ENCODE data around the gene FGFR2. TPM values are rescaled to one million over a fixed set of nuclear protein-coding genes. Genes with fewer than 3 reads are reported as not detected.

Gene FGFR2
- total RNA-seq, 2 experiments from 2014 or later: not detected

DNA sequence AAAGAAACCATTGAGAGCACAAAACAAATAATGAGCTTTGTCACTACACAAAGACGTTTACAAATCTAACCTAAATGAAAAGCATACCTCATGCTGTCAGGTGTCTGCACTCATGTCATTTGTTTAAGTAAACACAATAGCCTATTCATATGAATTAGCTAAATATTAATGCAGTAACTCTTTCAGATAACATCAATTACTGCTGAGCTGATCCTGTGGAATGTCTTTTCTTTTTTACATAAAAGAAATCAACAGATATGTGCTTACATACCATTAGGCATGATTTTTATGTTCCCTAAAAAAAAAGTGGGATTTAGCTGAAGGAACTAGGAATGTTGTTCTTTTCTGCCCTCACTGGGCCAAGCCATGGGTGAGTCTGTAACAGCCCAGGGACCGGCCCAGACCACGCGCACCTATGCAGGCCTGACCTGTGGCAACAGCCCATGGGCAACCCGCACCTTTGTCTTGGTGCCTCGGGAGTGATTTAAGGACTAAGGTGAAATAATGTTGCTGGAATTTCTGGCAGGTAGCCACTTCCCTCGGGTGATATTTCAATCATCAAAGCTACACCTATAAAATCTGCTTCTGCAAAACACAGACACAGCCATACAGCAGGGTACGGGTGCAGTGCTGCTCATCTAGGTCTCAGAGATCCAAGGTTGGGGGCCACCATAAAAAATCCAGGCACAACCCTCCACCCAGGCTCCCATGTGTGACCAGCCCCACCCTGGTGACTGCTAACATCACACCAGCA is 44.6 kb downstream of the FGFR2 start:
- H3K4me3 Mint-ChIP-seq: no peak overlapping the region
- H3K27ac Mint-ChIP-seq: no peak overlapping the region
- CTCF ChIA-PET: interaction anchor here (0.7 kb wide), 1 partner anchor 56 kb away, joined by 4 read pairs; no protein-coding TSS in a partner anchor
- no peaks in the 10 kb centered on the region for H3K27me3 Mint-ChIP-seq (ENCODE audit: low read depth)
- no peak for DNase-seq
- peaks cover 1% of the 10 kb centered on the region for H3K9me3 Mint-ChIP-seq
- H3K4me1 Mint-ChIP-seq (ENCODE audit: low read depth): no peaks in the 10 kb centered on the region
- no peaks in the 10 kb centered on the region for H3K36me3 Mint-ChIP-seq (ENCODE audit: low read depth)
- intact Hi-C loops (cut with micrococcal nuclease): no loop called here

DNA sequence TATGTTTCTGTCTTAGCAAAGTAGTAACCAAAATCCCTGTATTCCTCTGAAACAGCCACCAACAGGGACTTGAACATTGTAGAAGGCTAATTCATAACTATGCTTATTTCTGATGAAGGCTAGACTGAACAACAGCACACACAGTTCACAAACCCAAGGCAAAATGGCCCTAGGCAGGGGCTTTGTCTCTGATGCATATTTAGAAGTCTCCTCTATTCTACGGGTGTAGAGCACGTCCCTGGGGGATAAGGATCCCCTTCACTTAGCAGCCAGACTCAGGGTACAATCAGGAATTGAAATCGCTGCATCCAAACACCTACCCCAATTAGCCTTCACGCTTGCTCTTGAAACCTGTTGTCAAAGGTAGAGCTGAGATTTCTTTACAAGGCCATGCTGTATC is 45.5 kb downstream of the FGFR2 start:
- CTCF ChIA-PET: no interaction called here
- H3K4me1 Mint-ChIP-seq (ENCODE audit: low read depth): no peaks in the 10 kb centered on the region
- no peak overlapping the region for H3K27ac Mint-ChIP-seq
- peaks cover 1% of the 10 kb centered on the region for H3K9me3 Mint-ChIP-seq
- DNase-seq: no peak
- no peak overlapping the region for H3K4me3 Mint-ChIP-seq
- H3K27me3 Mint-ChIP-seq (ENCODE audit: low read depth): no peaks in the 10 kb centered on the region
- intact Hi-C loops (cut with micrococcal nuclease): no loop called here
- H3K36me3 Mint-ChIP-seq (ENCODE audit: low read depth): no peaks in the 10 kb centered on the region

DNA sequence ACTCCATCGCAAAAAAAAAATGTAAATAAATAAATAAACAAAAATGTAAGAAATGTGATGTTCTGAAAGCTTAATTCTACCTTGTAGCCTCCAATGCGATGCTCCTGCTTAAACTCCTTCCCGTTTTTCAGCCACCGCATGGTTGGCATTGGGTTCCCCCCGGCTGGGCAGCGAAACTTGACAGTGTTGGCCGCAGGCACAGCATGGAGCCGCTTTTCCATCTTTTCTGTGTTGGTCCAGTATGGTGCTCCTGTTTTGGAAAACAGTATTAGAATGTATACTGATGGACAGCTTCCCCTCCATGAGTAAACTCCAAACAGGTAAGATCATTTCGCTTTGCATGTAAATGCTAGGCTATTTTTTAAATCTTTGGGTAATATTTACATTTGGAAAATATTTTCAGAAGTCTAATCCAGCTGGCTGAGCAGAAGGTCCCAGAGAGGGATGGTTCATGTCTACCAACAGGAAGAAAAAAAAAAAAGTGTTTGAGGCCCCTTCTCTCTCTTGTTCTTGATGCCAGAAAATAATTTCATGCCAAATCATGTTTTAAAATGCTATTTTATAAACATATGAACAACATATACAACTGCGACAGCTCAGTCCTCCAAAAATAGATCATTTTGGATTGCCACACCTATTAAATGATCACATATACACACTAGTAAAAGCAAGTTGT is 46.9 kb downstream of the FGFR2 start:
- no peak overlapping the region for H3K4me3 Mint-ChIP-seq
- DNase-seq: no peak
- peaks cover 1% of the 10 kb centered on the region for H3K9me3 Mint-ChIP-seq
- intact Hi-C loops (cut with micrococcal nuclease): no loop called here
- CTCF ChIA-PET: no interaction called here
- H3K4me1 Mint-ChIP-seq (ENCODE audit: low read depth): no peaks in the 10 kb centered on the region
- no peaks in the 10 kb centered on the region for H3K36me3 Mint-ChIP-seq (ENCODE audit: low read depth)
- H3K27me3 Mint-ChIP-seq (ENCODE audit: low read depth): no peaks in the 10 kb centered on the region
- H3K27ac Mint-ChIP-seq: no peak overlapping the region

DNA sequence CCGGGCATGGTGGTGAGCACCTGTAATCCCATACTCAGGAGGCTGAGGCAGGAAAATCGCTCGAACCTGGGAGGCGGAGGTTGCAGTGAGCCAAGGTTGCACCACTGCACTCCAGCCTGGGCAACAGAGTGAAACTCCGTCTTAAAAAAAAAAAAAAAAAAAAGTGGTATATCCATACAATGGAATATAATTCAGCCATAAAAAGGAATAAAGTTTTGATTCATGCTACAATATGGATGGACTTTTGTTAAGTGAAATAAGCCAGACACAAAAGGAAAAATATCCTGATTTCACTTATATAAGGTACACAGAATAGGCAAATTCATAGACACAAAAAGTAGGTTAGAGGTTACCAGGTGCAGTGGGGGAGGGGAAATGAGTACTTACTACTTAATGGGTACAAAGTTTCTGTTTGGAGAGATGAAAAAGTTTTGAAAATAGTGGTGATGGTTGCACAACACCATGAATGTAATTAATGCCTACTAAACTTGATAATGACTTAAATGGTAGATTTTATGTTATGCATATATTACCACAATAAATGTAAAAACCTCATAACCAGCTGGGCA is 53.9 kb downstream of the FGFR2 start:
- no peaks in the 10 kb centered on the region for H3K36me3 Mint-ChIP-seq (ENCODE audit: low read depth)
- no peak overlapping the region for H3K27ac Mint-ChIP-seq
- no peaks in the 10 kb centered on the region for H3K27me3 Mint-ChIP-seq (ENCODE audit: low read depth)
- no peak overlapping the region for H3K4me3 Mint-ChIP-seq
- no peak for DNase-seq
- intact Hi-C loops (cut with micrococcal nuclease): no loop called here
- no peaks in the 10 kb centered on the region for H3K9me3 Mint-ChIP-seq
- H3K4me1 Mint-ChIP-seq (ENCODE audit: low read depth): no peaks in the 10 kb centered on the region
- CTCF ChIA-PET: no interaction called here

DNA sequence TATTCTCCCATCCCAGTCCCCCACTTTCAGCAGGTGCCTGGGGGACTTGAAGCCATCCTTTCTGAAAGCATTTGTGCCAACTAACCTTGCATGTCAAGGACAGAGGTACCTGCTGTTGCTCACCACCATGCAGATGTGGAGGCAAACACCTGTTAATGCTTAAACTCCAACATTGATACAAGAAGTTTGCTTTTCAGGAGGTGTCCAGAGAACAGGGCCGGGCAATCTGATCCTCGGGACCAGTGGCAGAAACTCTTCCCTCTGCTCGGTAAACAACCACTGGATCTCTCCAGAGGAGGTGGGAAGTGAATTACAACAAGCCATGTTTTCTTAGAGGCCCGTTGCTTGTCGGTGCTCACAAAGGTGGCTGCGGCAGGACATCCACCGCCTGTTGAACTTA is 54.7 kb downstream of the FGFR2 start:
- H3K4me3 Mint-ChIP-seq: no peak overlapping the region
- H3K9me3 Mint-ChIP-seq: no peaks in the 10 kb centered on the region
- DNase-seq: no peak
- no peaks in the 10 kb centered on the region for H3K36me3 Mint-ChIP-seq (ENCODE audit: low read depth)
- CTCF ChIA-PET: no interaction called here
- no peaks in the 10 kb centered on the region for H3K27me3 Mint-ChIP-seq (ENCODE audit: low read depth)
- intact Hi-C loops (cut with micrococcal nuclease): no loop called here
- H3K4me1 Mint-ChIP-seq (ENCODE audit: low read depth): no peaks in the 10 kb centered on the region
- H3K27ac Mint-ChIP-seq: no peak overlapping the region

DNA sequence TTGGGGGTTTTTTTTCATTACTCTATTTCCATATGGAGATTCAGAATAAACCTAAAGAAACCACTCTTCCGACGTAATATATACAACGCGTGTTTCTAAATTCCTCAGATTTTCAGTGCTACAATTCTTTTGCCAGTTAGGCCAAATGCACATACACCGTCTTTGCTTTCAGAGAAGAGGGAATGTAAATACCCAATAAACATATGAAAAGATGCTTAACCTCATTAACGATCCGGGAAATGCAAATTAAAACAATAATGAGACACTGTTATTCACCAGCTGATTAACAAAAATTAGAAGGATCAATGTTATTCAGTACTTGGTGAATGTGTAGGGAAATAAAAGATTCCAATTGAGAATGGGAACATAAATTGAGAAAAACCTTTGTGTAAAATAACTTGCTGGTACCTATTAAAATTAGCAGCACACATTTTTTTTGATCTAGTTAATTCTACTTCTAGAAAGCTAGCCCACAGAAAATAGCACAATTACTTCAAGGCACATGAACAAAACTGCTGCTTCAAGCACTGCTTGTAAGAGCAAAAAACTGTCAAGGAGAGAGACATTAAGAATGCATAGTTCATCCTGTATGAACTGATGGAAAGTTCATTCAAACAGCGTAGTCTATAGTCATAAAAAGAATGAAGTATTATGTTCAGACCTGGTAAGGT is 56.7 kb downstream of the FGFR2 start:
- CTCF ChIA-PET: no interaction called here
- intact Hi-C loops (cut with micrococcal nuclease): no loop called here
- no peaks in the 10 kb centered on the region for H3K4me1 Mint-ChIP-seq (ENCODE audit: low read depth)
- H3K9me3 Mint-ChIP-seq: no peaks in the 10 kb centered on the region
- DNase-seq: no peak
- H3K27ac Mint-ChIP-seq: no peak overlapping the region
- no peaks in the 10 kb centered on the region for H3K36me3 Mint-ChIP-seq (ENCODE audit: low read depth)
- no peaks in the 10 kb centered on the region for H3K27me3 Mint-ChIP-seq (ENCODE audit: low read depth)
- H3K4me3 Mint-ChIP-seq: no peak overlapping the region

DNA sequence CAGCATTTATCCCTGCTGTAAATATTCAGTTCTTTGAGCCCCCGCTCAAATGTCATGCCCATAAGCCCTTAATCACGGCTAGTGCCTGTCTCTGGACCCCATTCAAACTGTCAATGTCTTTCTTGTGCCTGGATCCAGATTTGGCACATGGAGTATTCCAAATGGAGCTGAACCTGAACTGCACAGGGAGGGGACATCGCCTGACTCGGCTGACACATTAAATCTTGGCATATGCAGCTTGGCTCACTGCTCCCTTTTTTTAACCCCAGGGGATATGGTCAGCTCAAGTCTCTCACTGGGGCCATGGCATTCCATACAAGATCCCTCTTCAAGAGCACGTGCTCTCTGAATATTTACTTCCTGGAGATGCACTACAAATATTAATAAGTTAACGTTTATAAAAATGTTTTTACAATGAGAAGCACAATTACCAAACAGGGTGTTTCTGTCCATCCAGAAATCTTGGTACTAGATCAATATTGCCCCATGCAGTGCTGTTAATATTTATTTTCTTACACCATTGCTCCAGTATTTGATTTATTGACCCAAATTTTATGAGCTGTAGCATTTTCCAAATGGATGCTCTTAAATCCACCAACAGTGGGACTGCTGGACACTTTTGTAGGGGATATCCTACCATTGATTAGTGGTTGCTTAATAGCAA is 57.4 kb downstream of the FGFR2 start:
- CTCF ChIA-PET: no interaction called here
- Mint-ChIP-seq H3K9me3 (peaks cover 2% of the 10 kb centered on the region), H3K36me3 (ENCODE audit: low read depth) (no peaks in the 10 kb centered on the region), H3K4me1 (ENCODE audit: low read depth) (no peaks in the 10 kb centered on the region), H3K4me3 (no peak overlapping the region), H3K27me3 (ENCODE audit: low read depth) (no peaks in the 10 kb centered on the region), H3K27ac (no peak overlapping the region)
- no peak for DNase-seq
- intact Hi-C loops (cut with micrococcal nuclease): no loop called here

DNA sequence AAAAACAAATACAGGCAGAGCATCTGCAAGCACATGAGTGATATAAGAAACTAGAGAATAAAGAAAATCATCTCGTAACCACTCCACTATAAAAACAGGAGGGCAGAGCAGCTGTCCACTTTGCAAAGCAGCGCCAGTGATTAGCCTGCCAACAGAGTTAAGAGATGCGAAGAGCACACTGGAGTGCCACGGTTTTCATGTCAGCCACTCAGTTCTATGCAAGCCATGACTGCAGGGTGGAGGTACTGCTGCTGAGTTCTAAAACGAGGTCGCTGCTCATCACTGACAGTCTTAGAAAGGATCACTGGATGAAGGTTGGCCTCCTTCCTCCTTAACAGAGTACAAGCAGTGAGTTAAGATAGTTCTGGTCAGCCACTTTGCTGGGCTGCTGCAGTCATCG is 58.5 kb downstream of the FGFR2 start:
- Mint-ChIP-seq H3K4me1 (ENCODE audit: low read depth) (no peaks in the 10 kb centered on the region), H3K36me3 (ENCODE audit: low read depth) (no peaks in the 10 kb centered on the region), H3K27me3 (ENCODE audit: low read depth) (no peaks in the 10 kb centered on the region), H3K4me3 (no peak overlapping the region), H3K9me3 (peaks cover 2% of the 10 kb centered on the region), H3K27ac (no peak overlapping the region)
- intact Hi-C loops (cut with micrococcal nuclease): no loop called here
- DNase-seq: no peak
- CTCF ChIA-PET: no interaction called here

DNA sequence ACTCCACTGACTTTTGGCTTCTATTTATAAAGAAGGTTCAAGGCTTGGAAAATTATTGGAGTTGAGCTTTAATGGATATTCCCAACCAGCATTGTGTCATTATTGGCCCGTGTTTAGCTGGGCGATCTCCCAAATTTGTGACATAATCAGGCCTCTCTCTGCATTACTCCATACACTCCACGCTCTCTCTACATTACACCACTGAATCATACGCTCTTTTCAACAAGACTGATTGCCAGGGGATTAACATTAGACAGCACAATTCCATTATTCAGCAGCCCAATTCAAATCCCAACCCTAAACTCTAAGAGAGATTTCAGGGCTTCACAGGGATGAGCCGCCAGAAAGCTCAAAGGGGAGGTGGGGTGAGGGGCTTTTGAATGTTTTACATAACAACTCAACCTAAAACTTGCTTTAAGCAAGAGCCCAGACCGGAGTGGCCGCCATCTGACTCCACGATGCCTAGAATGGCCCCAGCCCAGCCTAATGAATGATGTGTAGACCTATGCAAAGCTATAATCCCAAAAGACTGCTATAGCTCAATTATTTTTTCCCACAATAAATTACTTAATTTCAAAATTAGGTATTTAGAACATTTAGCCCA is 61.8 kb downstream of the FGFR2 start:
- peaks cover 2% of the 10 kb centered on the region for H3K9me3 Mint-ChIP-seq
- CTCF ChIA-PET: no interaction called here
- H3K27ac Mint-ChIP-seq: no peak overlapping the region
- H3K27me3 Mint-ChIP-seq (ENCODE audit: low read depth): no peaks in the 10 kb centered on the region
- H3K36me3 Mint-ChIP-seq (ENCODE audit: low read depth): no peaks in the 10 kb centered on the region
- intact Hi-C loops (cut with micrococcal nuclease): no loop called here
- DNase-seq: no peak
- H3K4me3 Mint-ChIP-seq: no peak overlapping the region
- no peaks in the 10 kb centered on the region for H3K4me1 Mint-ChIP-seq (ENCODE audit: low read depth)

DNA sequence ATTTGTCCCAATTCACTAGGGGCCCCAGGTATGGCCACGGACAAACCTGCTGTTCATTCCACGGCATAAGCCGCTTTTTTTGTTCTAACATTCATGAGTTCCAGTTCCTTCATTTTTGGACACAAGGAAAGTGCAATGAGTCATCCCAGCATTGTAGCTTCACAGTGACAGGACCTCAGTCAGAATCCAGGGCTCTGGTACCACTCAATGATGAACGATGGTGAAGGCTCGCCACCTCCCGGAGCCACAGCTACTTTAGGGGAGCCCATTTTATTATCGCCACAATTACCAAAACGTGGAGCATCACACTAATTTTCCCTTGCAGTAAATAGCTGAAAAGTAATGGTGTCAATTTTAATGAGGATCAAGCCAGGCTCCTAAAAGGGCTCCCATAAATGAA is 62.9 kb downstream of the FGFR2 start:
- H3K4me3 Mint-ChIP-seq: no peak overlapping the region
- no peaks in the 10 kb centered on the region for H3K4me1 Mint-ChIP-seq (ENCODE audit: low read depth)
- H3K27ac Mint-ChIP-seq: no peak overlapping the region
- no peak for DNase-seq
- intact Hi-C loops (cut with micrococcal nuclease): no loop called here
- H3K36me3 Mint-ChIP-seq (ENCODE audit: low read depth): no peaks in the 10 kb centered on the region
- peaks cover 2% of the 10 kb centered on the region for H3K9me3 Mint-ChIP-seq
- H3K27me3 Mint-ChIP-seq (ENCODE audit: low read depth): no peaks in the 10 kb centered on the region
- CTCF ChIA-PET: no interaction called here

DNA sequence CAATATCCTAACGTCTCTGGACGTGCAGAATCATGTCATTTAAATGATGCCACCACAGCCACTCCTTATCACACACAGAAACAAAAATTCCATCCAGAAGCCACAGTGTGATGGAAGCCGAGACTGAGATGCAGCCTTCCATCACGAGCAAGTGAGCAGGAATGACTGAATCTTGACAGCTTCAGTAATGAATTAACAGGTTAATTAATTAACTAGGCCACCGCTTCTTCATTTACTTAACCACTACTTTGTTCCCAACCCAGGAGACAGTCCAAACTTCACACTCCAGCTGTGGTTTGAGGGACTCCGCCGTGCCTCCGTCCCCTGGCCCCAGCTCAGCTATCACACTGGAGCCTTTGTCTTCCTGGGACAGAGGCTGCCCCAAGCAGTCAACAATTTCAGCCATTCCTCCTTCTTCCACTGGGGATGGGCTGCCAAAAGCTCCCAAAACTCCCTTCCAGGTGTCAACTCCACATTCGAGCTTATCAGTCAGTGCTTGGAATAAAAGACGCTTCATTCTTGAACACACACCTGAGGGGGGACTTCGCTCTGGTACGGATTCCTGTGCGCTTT is 65.9 kb downstream of the FGFR2 start:
- Mint-ChIP-seq H3K4me1 (ENCODE audit: low read depth) (no peaks in the 10 kb centered on the region), H3K4me3 (no peak overlapping the region), H3K9me3 (peaks cover 2% of the 10 kb centered on the region), H3K36me3 (ENCODE audit: low read depth) (no peaks in the 10 kb centered on the region), H3K27ac (no peak overlapping the region), H3K27me3 (ENCODE audit: low read depth) (no peaks in the 10 kb centered on the region)
- CTCF ChIA-PET: no interaction called here
- no peak for DNase-seq
- intact Hi-C loops (cut with micrococcal nuclease): no loop called here

DNA sequence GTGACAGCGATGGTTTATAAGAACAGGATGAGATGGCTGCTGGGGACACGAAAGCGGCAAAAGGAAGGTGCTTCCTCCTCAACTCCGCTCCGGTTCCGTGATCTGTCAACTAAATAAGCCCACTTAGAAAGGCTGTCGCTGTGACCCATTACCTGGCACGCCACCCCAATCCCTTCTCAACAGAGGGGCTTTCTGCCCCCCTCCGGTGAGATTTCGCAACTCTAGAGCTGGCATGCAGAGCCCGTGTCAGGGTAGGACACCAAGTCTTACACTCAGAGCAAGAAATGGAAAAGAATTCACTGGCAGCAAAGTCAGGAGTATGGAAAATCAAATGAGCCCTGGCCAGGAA is 66.4 kb downstream of the FGFR2 start:
- intact Hi-C loops (cut with micrococcal nuclease): no loop called here
- DNase-seq: no peak
- Mint-ChIP-seq H3K9me3 (peaks cover 2% of the 10 kb centered on the region), H3K36me3 (ENCODE audit: low read depth) (no peaks in the 10 kb centered on the region), H3K4me1 (ENCODE audit: low read depth) (no peaks in the 10 kb centered on the region), H3K4me3 (no peak overlapping the region), H3K27me3 (ENCODE audit: low read depth) (peaks cover under 1% of the 10 kb centered on the region), H3K27ac (no peak overlapping the region)
- CTCF ChIA-PET: no interaction called here
